Astrocyte of the cerebellum (primary cell): ENCODE measurements around the gene LIPA.

ENCODE experiments used
- DNase-seq: peaks from one replicate; pipeline ENCODE4 v3.0.0-alpha.2; 2011; ENCODE audit warnings: low read depth
- H3K4me3 ChIP-seq: 2 replicates; pipeline ENCODE4 v1.5.1; 2011; ENCODE audit warnings: mild to moderate bottlenecking, low read depth, low read length, moderate library complexity
- in situ Hi-C: cut with HindIII; loops from 2 replicates; pipeline ENCODE4 v1.10.0; 2017; ENCODE audit warnings: low sequenced_read_pairs
- TF ChIP-seq, protein P1 (sequence below): IDR thresholded peaks from 2 replicates; pipeline ENCODE4 v1.5.1; 2012; ENCODE audit warnings: low read length, low read depth, moderate library complexity, mild to moderate bottlenecking; ENCODE audit errors: missing control alignments

LIPA gene

DNA sequence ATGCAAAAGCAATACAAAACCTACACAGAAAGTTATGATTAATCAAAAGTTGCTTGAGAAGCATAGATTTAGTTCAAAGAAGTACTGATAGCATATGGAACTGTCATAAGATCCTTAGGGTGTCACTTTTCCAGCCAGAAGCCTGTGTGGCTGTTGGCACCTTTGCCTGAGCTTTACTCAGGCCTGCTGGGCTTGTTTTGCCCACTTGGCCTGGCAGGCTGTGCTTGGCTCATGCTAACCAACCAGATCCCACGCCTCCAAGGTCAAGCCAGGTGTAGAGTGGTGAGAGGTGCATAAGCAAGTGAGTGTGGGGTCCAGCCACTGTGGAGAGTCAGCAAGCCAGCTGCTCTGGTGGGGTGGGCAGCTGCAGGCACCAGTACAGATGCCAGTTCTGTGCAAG lies 12.0 kb upstream of the LIPA start:
- no peak for DNase-seq
- TF ChIP-seq, protein P1, sequence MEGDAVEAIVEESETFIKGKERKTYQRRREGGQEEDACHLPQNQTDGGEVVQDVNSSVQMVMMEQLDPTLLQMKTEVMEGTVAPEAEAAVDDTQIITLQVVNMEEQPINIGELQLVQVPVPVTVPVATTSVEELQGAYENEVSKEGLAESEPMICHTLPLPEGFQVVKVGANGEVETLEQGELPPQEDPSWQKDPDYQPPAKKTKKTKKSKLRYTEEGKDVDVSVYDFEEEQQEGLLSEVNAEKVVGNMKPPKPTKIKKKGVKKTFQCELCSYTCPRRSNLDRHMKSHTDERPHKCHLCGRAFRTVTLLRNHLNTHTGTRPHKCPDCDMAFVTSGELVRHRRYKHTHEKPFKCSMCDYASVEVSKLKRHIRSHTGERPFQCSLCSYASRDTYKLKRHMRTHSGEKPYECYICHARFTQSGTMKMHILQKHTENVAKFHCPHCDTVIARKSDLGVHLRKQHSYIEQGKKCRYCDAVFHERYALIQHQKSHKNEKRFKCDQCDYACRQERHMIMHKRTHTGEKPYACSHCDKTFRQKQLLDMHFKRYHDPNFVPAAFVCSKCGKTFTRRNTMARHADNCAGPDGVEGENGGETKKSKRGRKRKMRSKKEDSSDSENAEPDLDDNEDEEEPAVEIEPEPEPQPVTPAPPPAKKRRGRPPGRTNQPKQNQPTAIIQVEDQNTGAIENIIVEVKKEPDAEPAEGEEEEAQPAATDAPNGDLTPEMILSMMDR: no peak
- in situ Hi-C loops: no loop called here
- H3K4me3 ChIP-seq: no peak overlapping the region

DNA sequence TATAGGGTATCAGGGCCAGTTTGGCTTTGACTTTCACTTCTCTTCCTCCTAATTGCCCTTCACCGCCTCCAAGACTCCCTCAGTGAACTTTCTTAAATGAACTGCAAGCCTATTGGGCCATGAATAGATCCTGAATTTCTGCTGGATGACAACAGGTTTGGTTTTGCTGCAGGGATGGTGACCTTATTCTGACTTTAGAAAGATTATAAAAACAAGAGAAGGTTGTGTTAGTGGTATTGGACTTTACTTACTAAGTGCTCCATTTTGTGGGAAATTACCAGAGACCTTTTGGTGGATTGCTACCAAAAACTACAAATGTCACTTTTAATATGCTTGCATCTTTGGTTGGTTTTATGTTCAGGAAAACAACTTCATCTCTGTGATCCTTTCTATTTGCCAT lies 11.5 kb upstream of the LIPA start:
- TF ChIP-seq, protein P1: no peak
- in situ Hi-C loops: no loop called here
- no peak overlapping the region for H3K4me3 ChIP-seq
- DNase-seq: no peak

DNA sequence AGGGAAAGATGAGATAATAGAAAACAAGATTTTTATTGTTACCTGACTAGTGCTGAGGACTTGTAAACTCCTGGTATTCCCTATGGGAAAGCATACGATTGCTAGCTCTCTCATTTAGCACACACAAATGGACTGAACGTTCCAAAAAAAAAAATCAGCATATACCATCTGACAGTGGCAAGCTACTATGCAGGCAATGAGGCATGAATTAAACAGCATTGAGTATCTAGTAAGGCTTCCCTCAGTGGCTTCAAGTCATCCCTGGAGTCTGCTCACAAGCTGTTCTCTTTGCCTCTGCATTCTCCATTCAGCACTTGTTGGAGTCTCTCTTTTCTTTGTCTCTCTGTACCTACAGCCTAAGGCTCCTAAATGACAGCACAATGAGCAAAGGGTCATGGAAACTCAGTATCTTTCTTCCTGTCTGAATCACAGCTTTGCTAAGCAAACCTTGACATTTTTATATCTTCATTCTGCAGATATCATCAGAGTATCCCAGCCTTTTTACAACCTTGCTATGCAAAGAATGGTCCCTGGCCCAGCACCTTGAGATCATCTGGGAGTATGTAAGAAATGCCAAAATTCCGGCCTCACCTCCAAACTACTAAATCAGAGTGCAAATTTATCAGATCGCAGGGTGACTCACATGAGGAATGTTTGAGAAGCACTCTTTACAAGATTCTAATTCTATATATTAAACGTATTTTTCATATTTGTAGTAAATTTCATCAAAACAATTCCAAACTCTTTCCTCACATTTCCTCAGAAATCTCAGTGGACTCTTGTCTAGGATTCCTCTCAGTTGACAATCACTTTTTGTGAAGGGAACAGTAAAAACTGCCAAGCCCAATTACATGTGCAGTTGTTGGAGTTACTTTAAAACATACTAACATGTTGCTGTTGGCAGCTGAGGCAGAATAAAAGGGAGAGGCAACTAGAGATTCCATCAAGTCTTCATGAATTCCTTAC lies 10.8 kb upstream of the LIPA start:
- TF ChIP-seq, protein P1: no peak
- DNase-seq: no peak
- in situ Hi-C loops: no loop called here
- H3K4me3 ChIP-seq: no peak overlapping the region

DNA sequence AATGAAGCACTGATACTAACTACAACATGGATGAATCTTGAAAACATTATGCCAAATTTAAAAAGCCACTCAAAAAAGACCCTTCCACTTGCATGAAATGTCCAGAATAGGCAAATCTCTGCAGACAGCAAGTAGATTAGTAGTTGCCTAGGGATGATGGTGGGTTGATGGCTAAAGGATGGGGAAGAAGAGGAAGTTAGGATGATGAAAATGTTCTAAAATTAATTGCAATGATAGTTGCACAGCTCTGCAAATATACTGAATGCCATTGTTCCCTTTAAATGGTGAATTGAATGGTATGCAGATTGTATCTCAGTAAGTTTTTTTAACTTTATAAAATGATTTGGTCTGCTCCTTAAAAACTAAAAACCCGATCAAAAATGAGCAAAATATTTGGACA lies 7.3 kb upstream of the LIPA start:
- no peak for DNase-seq
- TF ChIP-seq, protein P1: no peak
- in situ Hi-C loops: no loop called here
- H3K4me3 ChIP-seq: no peak overlapping the region

DNA sequence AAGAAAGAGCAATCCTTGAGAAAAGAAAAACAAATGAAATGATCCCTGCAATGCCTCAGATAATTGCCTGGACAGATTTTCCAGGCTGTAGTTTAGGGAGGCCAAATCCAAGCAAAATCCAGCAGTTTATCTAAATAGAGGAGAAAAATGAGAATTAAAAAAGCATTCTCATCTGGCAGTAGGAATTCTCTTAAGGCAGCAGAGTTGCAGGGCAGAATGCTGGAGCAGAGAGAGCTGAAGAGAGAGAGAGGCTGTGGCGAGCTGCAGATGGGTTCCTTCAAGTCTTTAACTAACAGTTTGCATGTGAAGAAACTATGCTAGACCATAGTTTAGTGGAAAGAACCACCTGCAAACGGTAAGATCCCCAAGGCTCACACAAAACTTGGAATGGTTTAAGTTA lies 6.0 kb upstream of the LIPA start:
- DNase-seq: no peak
- TF ChIP-seq, protein P1: no peak
- in situ Hi-C loops: no loop called here
- no peak overlapping the region for H3K4me3 ChIP-seq

DNA sequence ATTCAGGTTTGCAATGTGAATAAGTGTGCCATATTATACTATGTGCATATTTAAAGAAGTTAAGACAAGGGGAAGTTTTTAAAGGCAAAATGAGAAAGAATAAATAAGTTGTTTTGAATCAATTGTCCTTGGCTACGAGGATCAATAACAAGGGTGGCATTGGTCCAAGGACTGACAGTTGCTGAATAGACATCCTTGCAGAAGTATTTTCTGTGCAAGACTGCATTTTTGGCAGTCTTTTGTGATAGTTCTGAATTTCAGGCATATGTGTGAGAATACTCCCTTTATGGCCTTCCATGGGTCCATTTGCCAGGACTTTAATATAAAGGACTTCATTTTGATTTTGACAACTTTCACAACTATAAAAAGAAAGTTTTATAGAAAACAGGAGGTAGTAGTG lies 5.4 kb upstream of the LIPA start:
- in situ Hi-C loops: no loop called here
- no peak for DNase-seq
- H3K4me3 ChIP-seq: no peak overlapping the region
- TF ChIP-seq, protein P1: no peak
